ENCODE results near the gene SMIM7.
"Not testable (repeated sequence)": the region's sequence is repeated elsewhere in the genome, so short reads cannot be mapped to it uniquely, and the experiment has no call there.

Gene SMIM7

GRCh38 chr19:16676101-16676798 lies 16.3 kb upstream of the SMIM7 start:
- no peak overlapping the region for H3K4me3 ChIP-seq (ENCODE audit: insufficient read depth, low read depth, low read length, poor library complexity, severe bottlenecking)
- H3K36me3 ChIP-seq (ENCODE audit: control insufficient read depth, insufficient read depth, low read length), result no peaks in the 10 kb centered on the region
- H3K27ac ChIP-seq (ENCODE audit: insufficient read depth, low read length, poor library complexity, severe bottlenecking), result no peak overlapping the region
- no peaks in the 10 kb centered on the region for H3K9me3 ChIP-seq (ENCODE audit: control insufficient read depth, low read length)
- DNase-seq, result no peak
- H3K27me3 ChIP-seq (replicated peaks; ENCODE audit: control insufficient read depth, insufficient read depth, low read length, poor library complexity, severe bottlenecking), result no peaks in the 10 kb centered on the region
- no peaks in the 10 kb centered on the region for H3K4me1 ChIP-seq (ENCODE audit: control insufficient read depth, insufficient read depth, low read length, poor library complexity, severe bottlenecking)

DNA sequence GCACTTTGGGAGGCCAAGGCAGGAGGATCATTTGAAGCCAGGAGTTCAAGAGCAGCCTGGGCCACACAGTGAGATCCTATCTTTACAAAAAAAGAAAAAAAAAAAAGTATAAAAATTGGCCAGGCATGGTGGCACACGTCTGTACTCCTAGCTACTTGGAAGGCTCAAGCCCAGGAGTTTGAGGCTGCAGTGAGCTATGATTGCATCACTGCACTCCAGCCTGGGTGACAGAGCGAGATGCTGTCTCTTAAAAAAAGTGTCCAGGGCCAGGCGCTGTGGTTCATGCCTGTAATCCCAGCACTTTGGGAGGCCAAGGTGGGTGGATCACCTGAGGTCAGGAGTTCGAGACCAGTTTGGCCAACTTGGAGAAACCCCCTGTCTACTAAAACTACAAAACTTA lies 13.9 kb upstream of the SMIM7 start:
- DNase-seq; H3K27me3 ChIP-seq (replicated peaks; ENCODE audit: control insufficient read depth, insufficient read depth, low read length, poor library complexity, severe bottlenecking); H3K4me1 ChIP-seq (ENCODE audit: control insufficient read depth, insufficient read depth, low read length, poor library complexity, severe bottlenecking); H3K9me3 ChIP-seq (ENCODE audit: control insufficient read depth, low read length); H3K27ac ChIP-seq (ENCODE audit: insufficient read depth, low read length, poor library complexity, severe bottlenecking); H3K36me3 ChIP-seq (ENCODE audit: control insufficient read depth, insufficient read depth, low read length); H3K4me3 ChIP-seq (ENCODE audit: insufficient read depth, low read depth, low read length, poor library complexity, severe bottlenecking): not testable (repeated sequence)

GRCh38 chr19:16673231-16673630 lies 13.3 kb upstream of the SMIM7 start:
- Histone ChIP-seq H3K36me3 (ENCODE audit: control insufficient read depth, insufficient read depth, low read length) (no peaks in the 10 kb centered on the region), H3K4me3 (ENCODE audit: insufficient read depth, low read depth, low read length, poor library complexity, severe bottlenecking) (no peak overlapping the region)

DNA sequence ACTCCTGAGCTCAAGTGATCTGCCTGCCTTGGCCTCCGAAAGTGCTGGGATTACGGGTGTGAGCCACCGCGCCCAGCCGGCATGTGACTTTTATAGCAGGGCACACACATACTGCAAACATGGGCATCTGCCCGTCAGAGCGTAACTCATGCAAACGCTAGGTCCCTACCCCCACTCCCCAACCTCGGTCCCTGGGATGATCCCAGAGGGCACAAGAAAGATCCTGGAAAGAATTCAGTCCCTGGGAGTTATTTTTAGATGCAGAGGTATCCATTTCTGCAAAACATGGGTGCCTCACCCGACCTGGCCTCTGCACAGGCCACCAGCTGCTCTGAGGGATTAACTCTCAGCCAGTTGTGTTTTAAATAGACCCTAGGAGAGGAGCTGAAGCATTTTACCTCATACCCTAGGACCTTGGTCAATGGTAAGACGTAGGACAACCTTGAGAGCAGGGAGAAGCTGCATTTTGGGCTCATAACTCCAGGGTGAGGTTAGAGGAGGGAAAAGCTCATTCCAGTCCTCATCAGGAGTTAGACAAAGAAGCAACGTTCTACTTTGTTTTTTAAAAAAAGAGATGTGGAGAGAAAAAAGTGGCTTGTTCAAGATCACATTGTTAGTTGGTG lies 11.8 kb upstream of the SMIM7 start:
- Histone ChIP-seq H3K4me3 (ENCODE audit: insufficient read depth, low read depth, low read length, poor library complexity, severe bottlenecking) (no peak overlapping the region), H3K9me3 (ENCODE audit: control insufficient read depth, low read length) (no peaks in the 10 kb centered on the region), H3K4me1 (ENCODE audit: control insufficient read depth, insufficient read depth, low read length, poor library complexity, severe bottlenecking) (no peaks in the 10 kb centered on the region), H3K36me3 (ENCODE audit: control insufficient read depth, insufficient read depth, low read length) (no peaks in the 10 kb centered on the region), H3K27ac (ENCODE audit: insufficient read depth, low read length, poor library complexity, severe bottlenecking) (no peak overlapping the region), H3K27me3 (replicated peaks; ENCODE audit: control insufficient read depth, insufficient read depth, low read length, poor library complexity, severe bottlenecking) (no peaks in the 10 kb centered on the region)
- no peak for DNase-seq

More at GRCh38 chr19:16673231-16673630, 13.3 kb upstream of the SMIM7 start:
- Histone ChIP-seq H3K27ac (ENCODE audit: insufficient read depth, low read length, poor library complexity, severe bottlenecking) (no peak overlapping the region), H3K9me3 (ENCODE audit: control insufficient read depth, low read length) (no peaks in the 10 kb centered on the region), H3K27me3 (replicated peaks; ENCODE audit: control insufficient read depth, insufficient read depth, low read length, poor library complexity, severe bottlenecking) (no peaks in the 10 kb centered on the region), H3K4me1 (ENCODE audit: control insufficient read depth, insufficient read depth, low read length, poor library complexity, severe bottlenecking) (no peaks in the 10 kb centered on the region)
- DNase-seq, result no peak

DNA sequence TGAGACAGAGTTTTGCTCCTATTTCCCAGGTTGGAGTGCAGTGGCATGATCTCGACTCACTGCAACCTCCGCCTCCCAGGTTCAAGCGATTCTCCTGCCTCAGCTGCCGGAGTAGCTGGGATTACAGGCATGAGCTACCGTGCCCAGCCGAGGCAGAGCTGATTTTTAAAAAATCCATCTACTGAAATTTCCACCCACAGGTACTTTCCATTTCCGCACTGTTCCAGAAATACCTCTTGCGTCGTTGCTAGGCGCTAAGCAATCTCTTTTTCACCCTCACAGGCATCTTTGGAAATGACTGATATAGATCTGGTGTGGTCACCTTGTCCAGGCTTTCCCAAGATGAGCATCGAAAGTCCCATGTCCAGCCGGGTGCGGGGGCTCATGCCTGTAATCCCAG lies 10.3 kb upstream of the SMIM7 start:
- Histone ChIP-seq H3K36me3 (ENCODE audit: control insufficient read depth, insufficient read depth, low read length) (no peaks in the 10 kb centered on the region), H3K27me3 (replicated peaks; ENCODE audit: control insufficient read depth, insufficient read depth, low read length, poor library complexity, severe bottlenecking) (no peaks in the 10 kb centered on the region), H3K9me3 (ENCODE audit: control insufficient read depth, low read length) (no peaks in the 10 kb centered on the region), H3K4me3 (ENCODE audit: insufficient read depth, low read depth, low read length, poor library complexity, severe bottlenecking) (no peak overlapping the region), H3K4me1 (ENCODE audit: control insufficient read depth, insufficient read depth, low read length, poor library complexity, severe bottlenecking) (no peaks in the 10 kb centered on the region), H3K27ac (ENCODE audit: insufficient read depth, low read length, poor library complexity, severe bottlenecking) (no peak overlapping the region)
- no peak for DNase-seq

- H3K27ac ChIP-seq (ENCODE audit: insufficient read depth, low read length, poor library complexity, severe bottlenecking); H3K4me3 ChIP-seq (ENCODE audit: insufficient read depth, low read depth, low read length, poor library complexity, severe bottlenecking); H3K27me3 ChIP-seq (replicated peaks; ENCODE audit: control insufficient read depth, insufficient read depth, low read length, poor library complexity, severe bottlenecking); DNase-seq; H3K9me3 ChIP-seq (ENCODE audit: control insufficient read depth, low read length); H3K4me1 ChIP-seq (ENCODE audit: control insufficient read depth, insufficient read depth, low read length, poor library complexity, severe bottlenecking); H3K36me3 ChIP-seq (ENCODE audit: control insufficient read depth, insufficient read depth, low read length): not testable (repeated sequence)
Observed at GRCh38 chr19:16668702-16669101, 8.8 kb upstream of the SMIM7 start.

DNA sequence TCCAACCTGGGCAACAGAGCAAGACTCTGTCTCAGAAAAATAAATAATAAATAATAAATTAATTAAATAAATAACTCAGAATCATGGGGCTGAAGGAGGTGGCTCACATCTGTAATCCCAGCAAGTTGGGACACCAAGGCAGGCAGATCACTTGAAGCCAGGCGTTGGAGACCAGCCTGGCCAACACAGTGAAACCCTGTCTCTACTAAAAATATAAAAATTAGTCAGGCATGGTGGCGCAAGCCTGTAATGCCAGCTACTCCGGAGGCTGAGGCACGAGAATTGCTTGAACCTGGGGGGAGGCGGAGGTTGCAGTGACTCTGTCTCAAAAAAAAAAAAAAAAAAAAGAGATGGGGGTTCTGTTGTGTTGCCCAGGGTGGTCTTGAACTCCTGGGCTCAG lies 8.2 kb upstream of the SMIM7 start:
- H3K36me3 ChIP-seq (ENCODE audit: control insufficient read depth, insufficient read depth, low read length), result no peaks in the 10 kb centered on the region
- no peaks in the 10 kb centered on the region for H3K27me3 ChIP-seq (replicated peaks; ENCODE audit: control insufficient read depth, insufficient read depth, low read length, poor library complexity, severe bottlenecking)
- no peaks in the 10 kb centered on the region for H3K4me1 ChIP-seq (ENCODE audit: control insufficient read depth, insufficient read depth, low read length, poor library complexity, severe bottlenecking)
- H3K4me3 ChIP-seq (ENCODE audit: insufficient read depth, low read depth, low read length, poor library complexity, severe bottlenecking), result no peak overlapping the region
- no peak overlapping the region for H3K27ac ChIP-seq (ENCODE audit: insufficient read depth, low read length, poor library complexity, severe bottlenecking)
- DNase-seq, result no peak
- H3K9me3 ChIP-seq (ENCODE audit: control insufficient read depth, low read length), result no peaks in the 10 kb centered on the region

- DNase-seq, result no peak
- H3K9me3 ChIP-seq (ENCODE audit: control insufficient read depth, low read length), result no peaks in the 10 kb centered on the region
- H3K27me3 ChIP-seq (replicated peaks; ENCODE audit: control insufficient read depth, insufficient read depth, low read length, poor library complexity, severe bottlenecking), result no peaks in the 10 kb centered on the region
- H3K36me3 ChIP-seq (ENCODE audit: control insufficient read depth, insufficient read depth, low read length), result peaks cover 16% of the 10 kb centered on the region
- H3K4me1 ChIP-seq (ENCODE audit: control insufficient read depth, insufficient read depth, low read length, poor library complexity, severe bottlenecking), result peaks cover 19% of the 10 kb centered on the region
- no peak overlapping the region for H3K27ac ChIP-seq (ENCODE audit: insufficient read depth, low read length, poor library complexity, severe bottlenecking)
- H3K4me3 ChIP-seq (ENCODE audit: insufficient read depth, low read depth, low read length, poor library complexity, severe bottlenecking), result peak overlapping the region; percentile 75
Observed at GRCh38 chr19:16661480-16662034, 1.6 kb upstream of the SMIM7 start.

- H3K4me3 ChIP-seq (ENCODE audit: insufficient read depth, low read depth, low read length, poor library complexity, severe bottlenecking), result peak within 1 kb of the TSS; percentile 75
- DNase-seq, result peak; percentile 27 to 41 (median 28)
- H3K27ac ChIP-seq (ENCODE audit: insufficient read depth, low read length, poor library complexity, severe bottlenecking), result peak within 1 kb of the TSS; percentile 87
- H3K9me3 ChIP-seq (ENCODE audit: control insufficient read depth, low read length), result no peaks in the 10 kb centered on the region
- H3K4me1 ChIP-seq (ENCODE audit: control insufficient read depth, insufficient read depth, low read length, poor library complexity, severe bottlenecking), result peaks cover 19% of the 10 kb centered on the region
- H3K36me3 ChIP-seq (ENCODE audit: control insufficient read depth, insufficient read depth, low read length), result peaks cover 20% of the 10 kb centered on the region
- no peaks in the 10 kb centered on the region for H3K27me3 ChIP-seq (replicated peaks; ENCODE audit: control insufficient read depth, insufficient read depth, low read length, poor library complexity, severe bottlenecking)
Observed at GRCh38 chr19:16660763-16661479, 977 bp upstream of the SMIM7 start, which contains the start of gene TMEM38A. TMEM38A (plus strand) TSS chr19:16661139; CDS start chr19:16661218, 79 bp downstream.

- H3K4me1 ChIP-seq (ENCODE audit: control insufficient read depth, insufficient read depth, low read length, poor library complexity, severe bottlenecking), result peaks cover 19% of the 10 kb centered on the region
- no peak for DNase-seq
- H3K36me3 ChIP-seq (ENCODE audit: control insufficient read depth, insufficient read depth, low read length), result peaks cover 31% of the 10 kb centered on the region
Observed at GRCh38 chr19:16659464-16659831, 496 bp downstream of the SMIM7 start.

More at GRCh38 chr19:16659464-16659831, 496 bp downstream of the SMIM7 start:
- Histone ChIP-seq H3K27ac (ENCODE audit: insufficient read depth, low read length, poor library complexity, severe bottlenecking) (peak overlapping the region; percentile 87), H3K9me3 (ENCODE audit: control insufficient read depth, low read length) (no peaks in the 10 kb centered on the region), H3K4me3 (ENCODE audit: insufficient read depth, low read depth, low read length, poor library complexity, severe bottlenecking) (peak overlapping the region; percentile 75), H3K27me3 (replicated peaks; ENCODE audit: control insufficient read depth, insufficient read depth, low read length, poor library complexity, severe bottlenecking) (no peaks in the 10 kb centered on the region)
